ENCODE measurements around the gene PTPRJ.

The PTPRJ gene

GRCh38 chr11:48058064-48058463, 77.7 kb downstream of the PTPRJ start:
- no peaks in the 10 kb centered on the region for H3K9me2 ChIP-seq (replicated peaks; ENCODE audit: control insufficient read depth, low read length)
- H3K79me2 ChIP-seq (ENCODE audit: control insufficient read depth, low read length): no peaks in the 10 kb centered on the region
- H3K27ac ChIP-seq (ENCODE audit: low read depth, low read length): no peak overlapping the region
- H3K4me3 ChIP-seq (ENCODE audit: low read length): no peak overlapping the region
- H3K27me3 ChIP-seq (ENCODE audit: control insufficient read depth, low read length): peaks cover 39% of the 10 kb centered on the region
- no peaks in the 10 kb centered on the region for H3K36me3 ChIP-seq (ENCODE audit: control insufficient read depth, low read length)
- no peak overlapping the region for H3K4me2 ChIP-seq (ENCODE audit: low read length)
- no peak for TF ChIP-seq EZH2phosphoT487 (IDR thresholded peaks at IDR 0.05; ENCODE audit: borderline replicate concordance, low read length)
- TF ChIP-seq, protein P1, sequence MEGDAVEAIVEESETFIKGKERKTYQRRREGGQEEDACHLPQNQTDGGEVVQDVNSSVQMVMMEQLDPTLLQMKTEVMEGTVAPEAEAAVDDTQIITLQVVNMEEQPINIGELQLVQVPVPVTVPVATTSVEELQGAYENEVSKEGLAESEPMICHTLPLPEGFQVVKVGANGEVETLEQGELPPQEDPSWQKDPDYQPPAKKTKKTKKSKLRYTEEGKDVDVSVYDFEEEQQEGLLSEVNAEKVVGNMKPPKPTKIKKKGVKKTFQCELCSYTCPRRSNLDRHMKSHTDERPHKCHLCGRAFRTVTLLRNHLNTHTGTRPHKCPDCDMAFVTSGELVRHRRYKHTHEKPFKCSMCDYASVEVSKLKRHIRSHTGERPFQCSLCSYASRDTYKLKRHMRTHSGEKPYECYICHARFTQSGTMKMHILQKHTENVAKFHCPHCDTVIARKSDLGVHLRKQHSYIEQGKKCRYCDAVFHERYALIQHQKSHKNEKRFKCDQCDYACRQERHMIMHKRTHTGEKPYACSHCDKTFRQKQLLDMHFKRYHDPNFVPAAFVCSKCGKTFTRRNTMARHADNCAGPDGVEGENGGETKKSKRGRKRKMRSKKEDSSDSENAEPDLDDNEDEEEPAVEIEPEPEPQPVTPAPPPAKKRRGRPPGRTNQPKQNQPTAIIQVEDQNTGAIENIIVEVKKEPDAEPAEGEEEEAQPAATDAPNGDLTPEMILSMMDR (IDR thresholded peaks at IDR 0.05; ENCODE audit: low read depth, low read length, poor library complexity, severe bottlenecking): no peak
- H4K20me1 ChIP-seq (ENCODE audit: control insufficient read depth, insufficient read depth, low read depth, low read length): peaks cover 9% of the 10 kb centered on the region
- H3K9me3 ChIP-seq (ENCODE audit: control insufficient read depth, insufficient read depth, low read length): no peaks in the 10 kb centered on the region
- H3F3A ChIP-seq (ENCODE audit: control insufficient read depth, insufficient read depth): no peaks in the 10 kb centered on the region
- H3K4me1 ChIP-seq (ENCODE audit: control insufficient read depth, low read length): peaks cover 19% of the 10 kb centered on the region

DNA sequence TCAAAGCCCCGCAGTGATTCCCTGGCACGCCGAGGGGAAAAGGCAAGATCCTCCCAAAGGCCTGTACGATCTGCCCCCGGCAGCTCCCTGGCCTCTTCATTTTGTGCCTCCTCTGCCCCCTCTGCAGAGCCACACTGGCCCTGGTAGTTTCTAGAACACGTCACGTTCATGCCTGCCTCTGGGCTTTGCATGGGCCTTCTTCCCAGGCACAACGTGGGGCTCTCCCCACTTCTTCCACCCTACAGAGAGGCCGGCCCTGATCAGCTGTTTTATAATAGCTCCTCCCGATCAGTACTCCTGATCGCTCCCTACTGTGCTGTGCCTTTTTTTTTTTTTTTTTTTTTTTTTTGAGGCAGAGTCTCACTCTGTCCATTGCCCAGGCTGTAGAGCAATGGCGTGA, 78.4 kb downstream of the PTPRJ start:
- no peak overlapping the region for H3K27ac ChIP-seq (ENCODE audit: low read depth, low read length)
- peaks cover 43% of the 10 kb centered on the region for H3K27me3 ChIP-seq (ENCODE audit: control insufficient read depth, low read length)
- no peaks in the 10 kb centered on the region for H3K36me3 ChIP-seq (ENCODE audit: control insufficient read depth, low read length)
- H4K20me1 ChIP-seq (ENCODE audit: control insufficient read depth, insufficient read depth, low read depth, low read length): peaks cover 9% of the 10 kb centered on the region
- TF ChIP-seq EZH2phosphoT487 (IDR thresholded peaks at IDR 0.05; ENCODE audit: borderline replicate concordance, low read length): no peak
- TF ChIP-seq, protein P1 (IDR thresholded peaks at IDR 0.05; ENCODE audit: low read depth, low read length, poor library complexity, severe bottlenecking): no peak
- H3K4me1 ChIP-seq (ENCODE audit: control insufficient read depth, low read length): peaks cover 19% of the 10 kb centered on the region
- no peaks in the 10 kb centered on the region for H3K9me3 ChIP-seq (ENCODE audit: control insufficient read depth, insufficient read depth, low read length)
- H3K4me2 ChIP-seq (ENCODE audit: low read length): no peak overlapping the region
- no peaks in the 10 kb centered on the region for H3K79me2 ChIP-seq (ENCODE audit: control insufficient read depth, low read length)
- no peak overlapping the region for H3K4me3 ChIP-seq (ENCODE audit: low read length)
- no peaks in the 10 kb centered on the region for H3F3A ChIP-seq (ENCODE audit: control insufficient read depth, insufficient read depth)
- H3K9me2 ChIP-seq (replicated peaks; ENCODE audit: control insufficient read depth, low read length): no peaks in the 10 kb centered on the region

GRCh38 chr11:48062649-48063048, 82.3 kb downstream of the PTPRJ start:
- no peaks in the 10 kb centered on the region for H3F3A ChIP-seq (ENCODE audit: control insufficient read depth, insufficient read depth)
- H3K4me1 ChIP-seq (ENCODE audit: control insufficient read depth, low read length): peaks cover 5% of the 10 kb centered on the region; the same call in 1 of the 2 replicates
- H3K4me3 ChIP-seq (ENCODE audit: low read length): no peak overlapping the region
- H3K27me3 ChIP-seq (ENCODE audit: control insufficient read depth, low read length): peaks cover 24% of the 10 kb centered on the region
- H3K79me2 ChIP-seq (ENCODE audit: control insufficient read depth, low read length): no peaks in the 10 kb centered on the region
- TF ChIP-seq, protein P1 (IDR thresholded peaks at IDR 0.05; ENCODE audit: low read depth, low read length, poor library complexity, severe bottlenecking): no peak
- TF ChIP-seq EZH2phosphoT487 (IDR thresholded peaks at IDR 0.05; ENCODE audit: borderline replicate concordance, low read length): no peak
- H3K27ac ChIP-seq (ENCODE audit: low read depth, low read length): no peak overlapping the region
- no peaks in the 10 kb centered on the region for H4K20me1 ChIP-seq (ENCODE audit: control insufficient read depth, insufficient read depth, low read depth, low read length)
- H3K4me2 ChIP-seq (ENCODE audit: low read length): no peak overlapping the region
- H3K9me3 ChIP-seq (ENCODE audit: control insufficient read depth, insufficient read depth, low read length): no peaks in the 10 kb centered on the region
- H3K9me2 ChIP-seq (replicated peaks; ENCODE audit: control insufficient read depth, low read length): no peaks in the 10 kb centered on the region
- no peaks in the 10 kb centered on the region for H3K36me3 ChIP-seq (ENCODE audit: control insufficient read depth, low read length)
